CD14-positive monocyte (primary cell): ENCODE results near the gene ZFYVE28. TPM values are rescaled to one million over a fixed set of nuclear protein-coding genes. Genes with fewer than 3 reads are reported as not detected.

Source experiments
- DNase-seq, 3 donors: peaks; one replicate each; pipeline ENCODE4 v3.0.0-alpha.2; 2011 to 2022
- H2AFZ ChIP-seq: 2 replicates; pipeline ENCODE4 v1.6.0; 2012; ENCODE audit warnings: mild to moderate bottlenecking, low read depth, low read length, inconsistent platforms; ENCODE audit not compliant: insufficient read depth, poor library complexity, severe bottlenecking
- H3K27ac ChIP-seq, 2 donors: 1 replicate in 1 of 2; 2 replicates in 1 of 2; pipeline ENCODE4 v1.5.1; 2012 to 2013; ENCODE audit warnings: low read length in 2 of 2, control low read depth in 1 of 2, inconsistent platforms in 1 of 2, low read depth in 1 of 2, mild to moderate bottlenecking in 1 of 2
- H3K27me3 ChIP-seq, 2 donors: one replicate each; pipeline versions ENCODE4 v1.6.0 to v1.6.1; 2011 to 2013; ENCODE audit warnings: low read length in 2 of 2; ENCODE audit not compliant: control insufficient read depth in 2 of 2, insufficient read depth in 2 of 2
- H3K36me3 ChIP-seq, 2 donors: replicated peaks in 1 of 2; 1 replicate in 1 of 2; 2 replicates in 1 of 2; pipeline versions ENCODE4 v1.5.1 to v1.6.1; 2012 to 2013; ENCODE audit warnings: low read length in 2 of 2, control low read depth in 1 of 2, inconsistent platforms in 1 of 2, mild to moderate bottlenecking in 1 of 2; ENCODE audit not compliant: insufficient read depth in 2 of 2, control insufficient read depth in 1 of 2
- H3K4me1 ChIP-seq, 2 donors: 1 replicate in 1 of 2; 2 replicates in 1 of 2; pipeline versions ENCODE4 v1.5.1 to v1.6.1; 2012 to 2013; ENCODE audit warnings: low read length in 2 of 2, control low read depth in 1 of 2, inconsistent platforms in 1 of 2, mild to moderate bottlenecking in 1 of 2, moderate library complexity in 1 of 2; ENCODE audit not compliant: insufficient read depth in 2 of 2, control insufficient read depth in 1 of 2
- H3K4me2 ChIP-seq: replicated peaks from 2 replicates; pipeline ENCODE3; 2012; ENCODE audit warnings: low read length, moderate library complexity, mild to moderate bottlenecking; ENCODE audit not compliant: poor library complexity, severe bottlenecking; ENCODE audit errors: extremely low read depth
- H3K4me3 ChIP-seq, 3 experiments: fragments of 200-600 bp in 1 of 3; sonication (generic) in 1 of 3; replicated peaks in 1 of 3; 1 replicate in 2 of 3; 2 replicates in 1 of 3; pipeline ENCODE4 v1.5.1; 2011 to 2013; ENCODE audit warnings: low read length in 3 of 3, mild to moderate bottlenecking in 3 of 3, control low read depth in 2 of 3, low read depth in 2 of 3, inconsistent platforms in 1 of 3, moderate library complexity in 1 of 3
- H3K79me2 ChIP-seq: 2 replicates; pipeline ENCODE4 v1.6.0; 2012; ENCODE audit warnings: mild to moderate bottlenecking, control low read depth, inconsistent platforms, low read length, moderate library complexity; ENCODE audit not compliant: insufficient read depth
- H3K9ac ChIP-seq: 2 replicates; pipeline ENCODE4 v1.6.0; 2017; ENCODE audit warnings: low read length, mild to moderate bottlenecking; ENCODE audit not compliant: insufficient read depth, poor library complexity, severe bottlenecking
- H3K9me3 ChIP-seq, 2 donors: replicated peaks in 1 of 2; 1 replicate in 1 of 2; 2 replicates in 1 of 2; pipeline versions ENCODE4 v1.5.1 to v1.6.1; 2012 to 2013; ENCODE audit warnings: low read length in 2 of 2, control low read depth in 1 of 2; ENCODE audit not compliant: control insufficient read depth in 1 of 2, insufficient read depth in 1 of 2
- H4K20me1 ChIP-seq: 2 replicates; pipeline ENCODE4 v1.6.0; 2012; ENCODE audit warnings: mild to moderate bottlenecking, low read length, control low read depth, moderate library complexity; ENCODE audit not compliant: insufficient read depth
- H3K27ac Mint-ChIP-seq, 7 donors: one replicate each; pipeline ENCODE4 v1.8.0; 2020; ENCODE audit warnings: mild to moderate bottlenecking in 7 of 7, mixed read lengths in 7 of 7, moderate library complexity in 6 of 7, inconsistent platforms in 2 of 7
- H3K27me3 Mint-ChIP-seq, 3 donors: one replicate each; pipeline ENCODE4 v1.8.0; 2021 to 2022; ENCODE audit warnings: low read depth in 3 of 3, mild to moderate bottlenecking in 3 of 3, mixed read lengths in 3 of 3, moderate library complexity in 3 of 3, inconsistent platforms in 1 of 3
- H3K36me3 Mint-ChIP-seq, 2 donors: one replicate each; pipeline ENCODE4 v1.8.0; 2020; ENCODE audit warnings: mixed read lengths in 2 of 2, inconsistent platforms in 1 of 2, mild to moderate bottlenecking in 1 of 2
- H3K4me1 Mint-ChIP-seq: one replicate; pipeline ENCODE4 v1.8.0; 2020; ENCODE audit warnings: mild to moderate bottlenecking, mixed read lengths
- H3K4me3 Mint-ChIP-seq, 2 donors: one replicate each; pipeline ENCODE4 v1.8.0; 2020; ENCODE audit warnings: mild to moderate bottlenecking in 2 of 2, mixed read lengths in 2 of 2, moderate library complexity in 1 of 2
- H3K9me3 Mint-ChIP-seq, 7 donors: one replicate each; pipeline ENCODE4 v1.8.0; 2020 to 2022; ENCODE audit warnings: mixed read lengths in 7 of 7, mild to moderate bottlenecking in 6 of 7, moderate library complexity in 6 of 7, inconsistent platforms in 2 of 7
- WGBS: methylation state at CpG from one replicate; pipeline ENCODE4 v1.1.5; 2013; ENCODE audit warnings: missing lambda C conversion rate; ENCODE audit not compliant: insufficient coverage; 5-methylcytosine and 5-hydroxymethylcytosine counted together
- intact Hi-C, 2 donors: fragments of 100-400 bp; cut with micrococcal nuclease; formaldehyde crosslinking; loops; one replicate each; pipeline versions ENCODE4 v1.15.0 to v1.15.1; 2023
- polyA plus RNA-seq, 3 donors: library from polyadenylated mRNA; depleted of rRNA in 1 of 3; unstranded in 2 of 3; stranded (reverse) in 1 of 3; fragments of 300-500 nt in 2 of 3; fragments of >200 nt in 1 of 3; fragmentation: Illumina TruSeq in 2 of 3; gene quantifications; 1 replicate in 2 of 3; 2 replicates in 1 of 3; pipeline ENCODE4 v1.2.3, GENCODE V29; 2012 to 2021
- TF ChIP-seq, protein P1 (sequence below): fragments of 200-600 bp; IDR thresholded peaks from one replicate; pipeline ENCODE4 v1.8.0; 2022; ENCODE audit warnings: antibody characterized with exemption, mild to moderate bottlenecking

The ZFYVE28 gene
- polyA plus RNA-seq, 3 donors = 1.0 to 4.4 (median 1.1) TPM

GRCh38 chr4:2255501-2256155 lies 162.8 kb downstream of the ZFYVE28 start:
- Histone ChIP-seq H3K79me2 (peaks cover 25% of the 10 kb centered on the region), H3K36me3 (peaks cover 67 to 91% of the 10 kb centered on the region in 2 donors)
- no peak overlapping the region for H3K4me3 Mint-ChIP-seq

GRCh38 chr4:2254665-2255500 lies 163.6 kb downstream of the ZFYVE28 start:
- no peak for DNase-seq
- Histone ChIP-seq H3K36me3 (peaks cover 73 to 94% of the 10 kb centered on the region in 2 donors), H3K79me2 (peaks cover 18% of the 10 kb centered on the region), H2AFZ (no peak overlapping the region), H3K9ac (no peak overlapping the region), H3K27me3 (no peaks in the 10 kb centered on the region), H3K4me3 (no peak overlapping the region), H3K27ac (no peak overlapping the region), H3K9me3 (no peaks in the 10 kb centered on the region), H4K20me1 (peaks cover 88% of the 10 kb centered on the region), H3K4me2 (no peak overlapping the region), H3K4me1 (peaks cover under 1 to 2% of the 10 kb centered on the region in 2 donors)
- H3K4me3 Mint-ChIP-seq = no peak overlapping the region
- TF ChIP-seq, protein P1, sequence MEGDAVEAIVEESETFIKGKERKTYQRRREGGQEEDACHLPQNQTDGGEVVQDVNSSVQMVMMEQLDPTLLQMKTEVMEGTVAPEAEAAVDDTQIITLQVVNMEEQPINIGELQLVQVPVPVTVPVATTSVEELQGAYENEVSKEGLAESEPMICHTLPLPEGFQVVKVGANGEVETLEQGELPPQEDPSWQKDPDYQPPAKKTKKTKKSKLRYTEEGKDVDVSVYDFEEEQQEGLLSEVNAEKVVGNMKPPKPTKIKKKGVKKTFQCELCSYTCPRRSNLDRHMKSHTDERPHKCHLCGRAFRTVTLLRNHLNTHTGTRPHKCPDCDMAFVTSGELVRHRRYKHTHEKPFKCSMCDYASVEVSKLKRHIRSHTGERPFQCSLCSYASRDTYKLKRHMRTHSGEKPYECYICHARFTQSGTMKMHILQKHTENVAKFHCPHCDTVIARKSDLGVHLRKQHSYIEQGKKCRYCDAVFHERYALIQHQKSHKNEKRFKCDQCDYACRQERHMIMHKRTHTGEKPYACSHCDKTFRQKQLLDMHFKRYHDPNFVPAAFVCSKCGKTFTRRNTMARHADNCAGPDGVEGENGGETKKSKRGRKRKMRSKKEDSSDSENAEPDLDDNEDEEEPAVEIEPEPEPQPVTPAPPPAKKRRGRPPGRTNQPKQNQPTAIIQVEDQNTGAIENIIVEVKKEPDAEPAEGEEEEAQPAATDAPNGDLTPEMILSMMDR = no peak
- H3K27me3 Mint-ChIP-seq = peaks cover 0 to 4% (median 3%) of the 10 kb centered on the region in 3 donors
- H3K4me1 Mint-ChIP-seq = peaks cover 3% of the 10 kb centered on the region
- WGBS = 95% methylated on average over 16 of the region's 32 CpGs
- peaks cover 40 to 67% of the 10 kb centered on the region in 2 donors for H3K36me3 Mint-ChIP-seq
- peak overlapping the region in 1 of 7 donors; percentile 79 for H3K27ac Mint-ChIP-seq
- H3K9me3 Mint-ChIP-seq = no peaks in the 10 kb centered on the region
- intact Hi-C loops = no loop called here

More at GRCh38 chr4:2255501-2256155, 162.8 kb downstream of the ZFYVE28 start:
- Histone ChIP-seq H3K4me3 (no peak overlapping the region), H4K20me1 (peaks cover 94% of the 10 kb centered on the region), H3K9me3 (no peaks in the 10 kb centered on the region), H2AFZ (no peak overlapping the region), H3K4me1 (peaks cover 8 to 9% of the 10 kb centered on the region in 2 donors), H3K27ac (no peak overlapping the region), H3K9ac (no peak overlapping the region), H3K4me2 (no peak overlapping the region), H3K27me3 (no peaks in the 10 kb centered on the region)
- H3K27ac Mint-ChIP-seq = peak overlapping the region in 1 of 7 donors; percentile 43
- no peak for DNase-seq
- H3K27me3 Mint-ChIP-seq = peaks cover 0 to 4% (median 3%) of the 10 kb centered on the region in 3 donors
- 96% methylated on average over 16 of the region's 18 CpGs for WGBS
- H3K9me3 Mint-ChIP-seq = no peaks in the 10 kb centered on the region
- TF ChIP-seq, protein P1 = no peak
- H3K4me1 Mint-ChIP-seq = peaks cover 9% of the 10 kb centered on the region
- intact Hi-C loops = no loop called here
- peaks cover 37 to 60% of the 10 kb centered on the region in 2 donors for H3K36me3 Mint-ChIP-seq
